Natural killer cell (primary cell): Measurements from ENCODE around the gene TOMM70. TPM values are rescaled to one million over a fixed set of nuclear protein-coding genes. Genes with fewer than 3 reads are reported as not detected.

Source experiments
- ATAC-seq, 3 donors: fragments of 150-1000 bp in 2 of 3; fragments of 200-7000 bp in 1 of 3; cut with Tn5 transposase; 1 replicate in 1 of 3; 2 replicates in 2 of 3; pipeline ENCODE4 v1.10.0; 2021; ENCODE audit warnings: mild to moderate bottlenecking in 2 of 3, moderate library complexity in 2 of 3
- DNase-seq, 2 donors: peaks; one replicate each; pipeline versions ENCODE4 v3.0.0 to v3.0.0-alpha.2; 2013 to 2021; ENCODE audit warnings: mixed read lengths in 1 of 2
- H3K27ac ChIP-seq: one replicate; pipeline ENCODE4 v1.5.1; 2013; ENCODE audit warnings: mild to moderate bottlenecking, low read length
- H3K27me3 ChIP-seq: one replicate; pipeline ENCODE4 v1.6.1; 2013; ENCODE audit warnings: low read length; ENCODE audit not compliant: control insufficient read depth, insufficient read depth
- H3K36me3 ChIP-seq: one replicate; pipeline ENCODE4 v1.6.1; 2013; ENCODE audit warnings: low read length; ENCODE audit not compliant: control insufficient read depth, insufficient read depth
- H3K4me1 ChIP-seq: one replicate; pipeline ENCODE4 v1.6.1; 2013; ENCODE audit warnings: low read length; ENCODE audit not compliant: control insufficient read depth, insufficient read depth
- H3K4me3 ChIP-seq: one replicate; pipeline ENCODE4 v1.5.1; 2013; ENCODE audit warnings: low read length
- H3K9me3 ChIP-seq: one replicate; pipeline ENCODE4 v1.6.1; 2013; ENCODE audit warnings: low read length; ENCODE audit not compliant: control insufficient read depth, insufficient read depth
- H3K27ac Mint-ChIP-seq, 2 donors: one replicate each; pipeline ENCODE4 v1.8.0; 2022; ENCODE audit warnings: mild to moderate bottlenecking in 2 of 2, mixed read lengths in 2 of 2, moderate library complexity in 1 of 2
- H3K27me3 Mint-ChIP-seq, 2 donors: one replicate each; pipeline ENCODE4 v1.8.0; 2022; ENCODE audit warnings: low read depth in 2 of 2, mixed read lengths in 2 of 2
- H3K36me3 Mint-ChIP-seq: one replicate; pipeline ENCODE4 v1.8.0; 2022; ENCODE audit warnings: mixed read lengths
- H3K4me1 Mint-ChIP-seq, 2 donors: one replicate each; pipeline ENCODE4 v1.8.0; 2022; ENCODE audit warnings: mixed read lengths in 2 of 2
- H3K4me3 Mint-ChIP-seq: one replicate; pipeline ENCODE4 v1.8.0; 2022; ENCODE audit warnings: mild to moderate bottlenecking, moderate library complexity, mixed read lengths
- H3K9me3 Mint-ChIP-seq, 2 donors: one replicate each; pipeline ENCODE4 v1.8.0; 2022; ENCODE audit warnings: mixed read lengths in 2 of 2
- WGBS: methylation state at CpG from one replicate; pipeline ENCODE4 v1.1.7; 2013; ENCODE audit warnings: missing lambda C conversion rate; ENCODE audit not compliant: insufficient coverage; 5-methylcytosine and 5-hydroxymethylcytosine counted together
- intact Hi-C: fragments of 100-400 bp; cut with micrococcal nuclease; formaldehyde crosslinking; loops from one replicate; pipeline ENCODE4 v1.14.2; 2022
- total RNA-seq, 4 donors: library from RNA; stranded (reverse); fragments of 120-200 nt in 1 of 4; gene quantifications; one replicate each; pipeline versions ENCODE4 v1.2.3 to v1.2.4, GENCODE V29; 2013 to 2022
- TF ChIP-seq, protein P1 (sequence below): fragments of 200-600 bp; IDR thresholded peaks from one replicate; pipeline ENCODE4 v1.8.0; 2022; ENCODE audit warnings: antibody characterized with exemption

TOMM70 gene
- total RNA-seq, 3 donors from 2014 or later (not counting 1 experiment from before 2014, with no cell fraction given): 19.1 to 26.6 (median 24.0) TPM

DNA sequence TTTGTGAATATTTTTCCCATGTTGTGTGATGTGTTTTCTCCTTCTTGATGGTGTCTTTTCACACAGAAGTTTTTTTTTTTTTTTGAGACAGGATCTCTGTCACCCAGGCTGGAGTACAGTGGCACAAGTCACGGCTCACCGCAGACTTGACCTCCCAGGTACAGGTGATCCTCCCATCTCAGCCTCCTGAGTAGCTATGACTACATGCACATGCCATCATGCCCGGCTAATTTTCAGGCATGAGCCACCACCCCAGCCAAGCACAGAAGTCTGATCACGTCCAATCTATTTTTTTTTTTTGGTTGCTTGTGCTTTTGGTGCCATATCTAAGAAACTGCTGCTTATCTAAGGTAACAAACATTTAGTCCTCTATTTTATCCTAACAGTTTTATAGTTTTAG, 24.6 kb downstream of the TOMM70 start:
- Mint-ChIP-seq H3K4me1 (no peaks in the 10 kb centered on the region), H3K27ac (no peak overlapping the region), H3K27me3 (no peaks in the 10 kb centered on the region), H3K9me3 (no peaks in the 10 kb centered on the region), H3K4me3 (no peak overlapping the region), H3K36me3 (no peaks in the 10 kb centered on the region)
- DNase-seq: no peak
- no peak for ATAC-seq
- WGBS: 100% methylated on average over 4 of the region's 4 CpGs
- Histone ChIP-seq H3K9me3 (no peaks in the 10 kb centered on the region), H3K27ac (no peak overlapping the region), H3K4me3 (no peak overlapping the region), H3K4me1 (no peaks in the 10 kb centered on the region), H3K36me3 (peaks cover 52% of the 10 kb centered on the region), H3K27me3 (no peaks in the 10 kb centered on the region)
- intact Hi-C loops: no loop called here
- TF ChIP-seq, protein P1, sequence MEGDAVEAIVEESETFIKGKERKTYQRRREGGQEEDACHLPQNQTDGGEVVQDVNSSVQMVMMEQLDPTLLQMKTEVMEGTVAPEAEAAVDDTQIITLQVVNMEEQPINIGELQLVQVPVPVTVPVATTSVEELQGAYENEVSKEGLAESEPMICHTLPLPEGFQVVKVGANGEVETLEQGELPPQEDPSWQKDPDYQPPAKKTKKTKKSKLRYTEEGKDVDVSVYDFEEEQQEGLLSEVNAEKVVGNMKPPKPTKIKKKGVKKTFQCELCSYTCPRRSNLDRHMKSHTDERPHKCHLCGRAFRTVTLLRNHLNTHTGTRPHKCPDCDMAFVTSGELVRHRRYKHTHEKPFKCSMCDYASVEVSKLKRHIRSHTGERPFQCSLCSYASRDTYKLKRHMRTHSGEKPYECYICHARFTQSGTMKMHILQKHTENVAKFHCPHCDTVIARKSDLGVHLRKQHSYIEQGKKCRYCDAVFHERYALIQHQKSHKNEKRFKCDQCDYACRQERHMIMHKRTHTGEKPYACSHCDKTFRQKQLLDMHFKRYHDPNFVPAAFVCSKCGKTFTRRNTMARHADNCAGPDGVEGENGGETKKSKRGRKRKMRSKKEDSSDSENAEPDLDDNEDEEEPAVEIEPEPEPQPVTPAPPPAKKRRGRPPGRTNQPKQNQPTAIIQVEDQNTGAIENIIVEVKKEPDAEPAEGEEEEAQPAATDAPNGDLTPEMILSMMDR: no peak

DNA sequence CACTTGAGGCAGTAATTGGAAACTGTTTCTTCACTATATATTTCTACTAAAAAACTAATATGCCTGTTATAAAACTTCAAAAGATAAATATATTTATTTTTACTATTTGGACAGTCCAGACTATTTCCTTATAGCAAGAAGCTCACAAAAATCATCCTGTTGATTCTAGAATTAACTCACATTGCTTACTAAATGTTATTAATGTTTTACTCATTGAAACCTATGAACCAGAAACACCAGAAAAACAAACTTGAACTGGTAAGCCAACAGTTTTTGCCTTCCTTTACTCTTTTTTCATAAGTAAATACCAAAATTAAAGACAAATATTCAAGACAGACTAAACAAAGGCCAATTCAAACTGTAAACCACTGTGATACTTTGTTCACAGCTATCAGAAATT, 26.4 kb downstream of the TOMM70 start:
- no peaks in the 10 kb centered on the region for H3K9me3 Mint-ChIP-seq
- H3K4me1 Mint-ChIP-seq: no peaks in the 10 kb centered on the region
- no peak overlapping the region for H3K4me3 ChIP-seq
- no peak overlapping the region for H3K4me3 Mint-ChIP-seq
- DNase-seq: no peak
- no peaks in the 10 kb centered on the region for H3K27me3 ChIP-seq
- TF ChIP-seq, protein P1: no peak
- intact Hi-C loops: no loop called here
- H3K36me3 Mint-ChIP-seq: no peaks in the 10 kb centered on the region
- no peak overlapping the region for H3K27ac ChIP-seq
- no peaks in the 10 kb centered on the region for H3K27me3 Mint-ChIP-seq
- H3K36me3 ChIP-seq: peaks cover 50% of the 10 kb centered on the region
- no peak for ATAC-seq
- no peaks in the 10 kb centered on the region for H3K9me3 ChIP-seq
- H3K27ac Mint-ChIP-seq: no peak overlapping the region
- no peaks in the 10 kb centered on the region for H3K4me1 ChIP-seq

DNA sequence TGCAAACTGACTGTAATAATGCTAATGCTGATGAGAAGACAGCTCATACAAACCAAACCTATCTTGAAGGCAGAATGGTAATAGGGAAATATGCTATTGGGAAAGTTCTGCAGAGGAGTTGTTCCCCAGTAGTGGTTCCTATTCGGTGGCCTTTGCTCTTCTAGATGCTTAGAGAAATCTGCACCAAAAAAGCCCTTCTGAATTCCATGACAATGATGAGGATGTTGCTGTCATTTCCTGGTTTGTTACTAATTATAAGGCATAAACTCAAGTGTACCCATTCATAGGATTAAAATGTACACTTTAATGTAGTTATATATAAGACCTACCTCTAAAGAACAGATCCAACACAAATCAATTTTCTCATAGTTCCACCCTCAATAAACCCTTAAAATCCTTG, 30.1 kb downstream of the TOMM70 start:
- Mint-ChIP-seq H3K36me3 (peaks cover 4% of the 10 kb centered on the region), H3K9me3 (no peaks in the 10 kb centered on the region), H3K27ac (no peak overlapping the region), H3K4me1 (no peaks in the 10 kb centered on the region), H3K4me3 (no peak overlapping the region), H3K27me3 (no peaks in the 10 kb centered on the region)
- Histone ChIP-seq H3K36me3 (peaks cover 65% of the 10 kb centered on the region), H3K9me3 (no peaks in the 10 kb centered on the region), H3K4me3 (no peak overlapping the region), H3K27me3 (no peaks in the 10 kb centered on the region), H3K27ac (no peak overlapping the region), H3K4me1 (no peaks in the 10 kb centered on the region)
- TF ChIP-seq, protein P1: no peak
- WGBS: 100% methylated on average over 1 of the region's 1 CpG
- DNase-seq (no peak), ATAC-seq (no peak)
- intact Hi-C loops: no loop called here

DNA sequence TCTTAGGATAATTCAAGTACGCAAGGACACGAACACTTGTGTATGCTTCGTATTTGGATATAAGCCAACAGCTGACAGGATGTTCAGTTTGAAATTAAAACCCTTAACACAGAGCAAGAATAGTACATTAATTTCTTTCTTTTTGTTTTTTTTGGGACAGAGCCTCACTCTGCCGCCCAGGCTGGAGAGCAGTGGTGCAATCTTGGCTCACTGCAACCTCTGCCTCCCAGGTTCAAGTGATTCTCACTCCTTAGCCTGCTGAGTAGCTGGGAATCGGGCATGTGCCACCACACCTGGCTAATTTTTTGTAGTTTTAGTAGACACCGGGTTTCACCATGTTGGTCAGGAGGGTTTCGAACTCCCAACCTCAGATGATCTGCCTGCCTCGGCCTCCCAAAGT, 32.4 kb downstream of the TOMM70 start:
- no peak overlapping the region for H3K27ac Mint-ChIP-seq
- TF ChIP-seq, protein P1: no peak
- H3K4me1 Mint-ChIP-seq: no peaks in the 10 kb centered on the region
- no peak overlapping the region for H3K4me3 Mint-ChIP-seq
- intact Hi-C loops: no loop called here
- H3K27ac ChIP-seq: no peak overlapping the region
- peaks cover 16% of the 10 kb centered on the region for H3K36me3 Mint-ChIP-seq
- 97% methylated on average over 8 of the region's 8 CpGs for WGBS
- no peak overlapping the region for H3K4me3 ChIP-seq
- H3K4me1 ChIP-seq: no peaks in the 10 kb centered on the region
- peaks cover 76% of the 10 kb centered on the region for H3K36me3 ChIP-seq
- ATAC-seq: no peak
- H3K27me3 Mint-ChIP-seq: no peaks in the 10 kb centered on the region
- no peaks in the 10 kb centered on the region for H3K9me3 ChIP-seq
- no peak for DNase-seq
- H3K9me3 Mint-ChIP-seq: no peaks in the 10 kb centered on the region
- no peaks in the 10 kb centered on the region for H3K27me3 ChIP-seq
